Measurements from ENCODE around the gene MS4A18.

MS4A18 gene

GRCh38 chr11:60791153-60791933 lies 66.8 kb downstream of the MS4A18 start:
- no peak for DNase-seq

DNA sequence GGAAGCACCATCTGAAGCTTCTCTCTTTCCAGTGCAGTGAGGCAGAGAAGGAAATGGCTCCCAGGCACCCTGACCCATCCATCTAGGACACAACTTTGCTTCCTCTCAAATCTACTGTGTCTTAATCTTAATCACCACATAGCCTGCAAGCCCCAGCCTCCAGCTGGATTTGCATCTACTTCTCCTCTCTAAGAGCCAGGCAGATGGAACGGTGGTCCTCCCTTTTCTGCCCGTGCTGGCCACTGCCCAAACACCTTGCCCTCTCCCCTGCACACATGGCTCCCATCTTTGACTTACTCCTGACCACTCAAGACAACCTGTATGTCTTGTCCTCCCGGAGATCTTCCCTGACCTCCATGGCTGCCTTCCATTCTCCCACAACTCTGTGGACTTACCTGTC lies 68.0 kb downstream of the MS4A18 start:
- DNase-seq = no peak
